Epithelial cell of esophagus (primary cell): Measurements from ENCODE around the gene ORC4.
A peak's percentile ranks its signal among the peaks of the same experiment; 100 is the strongest.

Experiments used
- DNase-seq: peaks from one replicate; pipeline ENCODE4 v3.0.0; 2010; ENCODE audit warnings: low read depth
- H3K4me3 ChIP-seq: 2 replicates; pipeline ENCODE4 v1.5.1; 2011; ENCODE audit warnings: mild to moderate bottlenecking, low read length, control low read depth
- CTCF ChIP-seq: IDR thresholded peaks from 2 replicates; pipeline ENCODE4 v1.5.1; 2011; ENCODE audit warnings: low read depth, mild to moderate bottlenecking, low read length, control low read depth, inconsistent platforms; ENCODE audit not compliant: insufficient read depth; ENCODE audit errors: missing control alignments

The ORC4 gene

GRCh38 chr2:148020111-148021058 lies at the start of gene ORC4:
ORC4 (minus strand) TSS chr2:148020737; CDS start chr2:147975958, 44,779 bp downstream.
- peak within 1 kb of the TSS; percentile 90 for H3K4me3 ChIP-seq
- DNase-seq: peak; percentile 100
- TF ChIP-seq CTCF: peak; percentile 49

GRCh38 chr2:148067801-148068200 lies 47.3 kb upstream of the ORC4 start:
- DNase-seq: no peak
- no peak for TF ChIP-seq CTCF
- H3K4me3 ChIP-seq: no peak overlapping the region

- DNase-seq: no peak
- no peak for TF ChIP-seq CTCF
- H3K4me3 ChIP-seq: no peak overlapping the region
Observed at GRCh38 chr2:148065936-148066335, 45.4 kb upstream of the ORC4 start.

- no peak for DNase-seq
- no peak overlapping the region for H3K4me3 ChIP-seq
- TF ChIP-seq CTCF: no peak
Observed at GRCh38 chr2:148063633-148064032, 43.1 kb upstream of the ORC4 start.

GRCh38 chr2:148058641-148059040 lies 38.1 kb upstream of the ORC4 start:
- no peak for DNase-seq
- H3K4me3 ChIP-seq: no peak overlapping the region
- TF ChIP-seq CTCF: no peak

- no peak for TF ChIP-seq CTCF
- no peak for DNase-seq
- no peak overlapping the region for H3K4me3 ChIP-seq
Observed at GRCh38 chr2:148052687-148053086, 32.1 kb upstream of the ORC4 start.
